HG03565 (cell line): ENCODE measurements around the gene RDH5.

Source experiments
- ATAC-seq: cut with Tn5 transposase; IDR thresholded peaks from one replicate; pipeline ENCODE4 v1.9.1; 2021; ENCODE audit warnings: mild to moderate bottlenecking, moderate library complexity; ENCODE audit not compliant: unreplicated experiment

Gene RDH5

GRCh38 chr12:55727643-55728185, 7.5 kb downstream of the RDH5 start:
- ATAC-seq: no peak

DNA sequence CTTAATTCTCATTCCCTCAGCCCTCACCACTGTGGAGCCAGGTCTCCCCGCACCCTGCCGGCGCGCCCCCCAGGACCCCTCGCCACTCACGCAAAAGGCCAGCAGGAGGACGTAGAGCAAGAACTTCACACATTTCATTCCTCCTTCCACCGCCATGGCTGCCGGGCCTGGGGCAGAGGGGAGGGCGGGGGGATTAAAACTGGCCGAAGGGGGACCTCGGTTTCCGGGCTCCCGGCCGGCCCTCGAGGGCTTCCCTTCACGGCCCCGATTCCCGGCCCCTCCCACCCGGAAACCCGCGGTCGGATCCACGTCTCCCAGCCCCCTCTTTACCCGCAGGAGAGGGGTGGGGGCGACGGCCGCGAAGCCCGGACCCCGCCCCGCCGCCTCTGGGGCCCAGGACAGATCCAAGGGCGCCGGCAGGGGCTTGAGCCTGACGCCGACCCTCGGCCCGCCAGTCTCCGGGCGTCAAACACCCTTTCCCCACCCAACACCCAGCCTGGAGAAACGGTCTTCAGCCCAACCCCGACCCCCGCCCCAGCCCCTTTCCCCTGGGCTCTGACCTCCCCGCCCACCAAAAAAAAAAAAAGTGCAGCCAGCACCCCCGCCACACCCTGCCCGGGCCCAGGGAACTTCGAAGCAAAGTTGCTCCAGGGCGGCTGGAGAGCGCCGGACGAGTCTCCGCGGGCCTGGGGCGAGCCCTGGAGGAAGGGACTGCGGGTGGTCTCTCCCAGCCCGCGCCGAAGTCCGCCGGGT, 8.2 kb downstream of the RDH5 start:
- ATAC-seq: no peak

DNA sequence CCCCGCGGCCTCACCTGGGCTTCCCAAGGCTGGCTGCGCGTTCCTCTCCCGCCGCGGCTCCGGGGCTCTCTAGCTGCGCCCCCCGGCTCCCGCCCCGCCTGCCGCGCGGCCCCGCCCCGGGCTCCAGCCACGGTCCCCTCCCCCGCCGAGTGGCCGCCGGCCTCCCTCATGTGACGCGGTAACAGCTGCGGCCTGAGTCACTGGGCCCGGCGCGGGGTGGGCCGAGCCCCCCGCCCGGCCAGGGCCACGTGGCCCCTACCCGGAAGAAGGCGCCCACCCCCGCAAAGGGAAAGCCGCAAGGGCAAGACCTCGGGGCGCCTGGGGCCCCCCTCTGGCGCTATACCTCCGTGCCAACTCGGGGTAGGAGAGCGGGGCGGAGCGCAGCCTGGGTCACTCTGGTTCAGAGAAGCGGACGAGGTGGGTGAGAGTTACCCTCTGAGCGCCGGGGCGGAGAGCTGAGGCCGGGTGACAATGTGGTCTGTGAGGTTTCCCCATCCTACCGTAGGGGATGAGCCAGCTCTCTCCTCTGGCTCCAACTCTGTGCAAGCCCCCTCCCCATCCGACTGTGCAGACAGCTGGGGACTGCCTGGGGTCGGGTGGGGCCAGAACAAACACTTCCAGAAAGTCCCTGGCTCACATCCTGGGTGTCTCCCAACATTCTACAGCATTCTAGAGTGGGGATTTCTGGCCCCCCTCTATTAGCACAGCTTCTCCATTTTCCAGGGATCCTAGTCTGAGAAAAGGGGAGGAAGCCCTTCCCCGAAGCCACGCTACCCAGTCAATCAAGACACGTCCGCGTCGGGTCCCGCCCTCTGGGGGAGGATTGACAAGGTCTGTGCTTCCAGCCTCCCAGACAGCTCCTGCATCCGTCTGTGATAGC, 9.0 kb downstream of the RDH5 start, which contains the start of gene CD63:
Gene CD63, minus strand, starts transcription at position 71 of the 880 bp plus-strand sequence. CDS start 668 bp downstream, outside the sequence.
- ATAC-seq: peak; percentile 54

- ATAC-seq: peak; percentile 27
These were observed 9.9 kb downstream of the RDH5 start for GRCh38 chr12:55729819-55730818.

DNA sequence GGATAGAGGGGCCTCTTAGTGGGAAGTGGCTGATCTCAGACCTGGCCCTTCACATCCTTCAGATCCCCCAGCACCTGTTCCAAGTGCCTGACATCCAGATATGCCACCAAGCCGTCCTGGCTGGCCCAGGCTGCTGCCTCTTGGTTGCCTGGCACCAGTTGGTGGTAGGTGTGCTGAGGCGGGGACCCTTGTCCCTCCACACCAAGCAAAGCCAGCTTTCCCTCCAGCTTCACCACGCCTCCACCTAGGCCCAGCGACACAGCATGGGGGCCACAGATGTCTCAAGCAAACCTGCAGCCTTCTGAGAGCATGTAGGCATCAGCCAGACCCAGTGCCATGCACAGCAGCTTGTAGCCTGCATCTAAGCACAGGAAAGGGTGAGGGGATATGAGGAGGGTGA, 12.1 kb downstream of the RDH5 start:
- no peak for ATAC-seq

DNA sequence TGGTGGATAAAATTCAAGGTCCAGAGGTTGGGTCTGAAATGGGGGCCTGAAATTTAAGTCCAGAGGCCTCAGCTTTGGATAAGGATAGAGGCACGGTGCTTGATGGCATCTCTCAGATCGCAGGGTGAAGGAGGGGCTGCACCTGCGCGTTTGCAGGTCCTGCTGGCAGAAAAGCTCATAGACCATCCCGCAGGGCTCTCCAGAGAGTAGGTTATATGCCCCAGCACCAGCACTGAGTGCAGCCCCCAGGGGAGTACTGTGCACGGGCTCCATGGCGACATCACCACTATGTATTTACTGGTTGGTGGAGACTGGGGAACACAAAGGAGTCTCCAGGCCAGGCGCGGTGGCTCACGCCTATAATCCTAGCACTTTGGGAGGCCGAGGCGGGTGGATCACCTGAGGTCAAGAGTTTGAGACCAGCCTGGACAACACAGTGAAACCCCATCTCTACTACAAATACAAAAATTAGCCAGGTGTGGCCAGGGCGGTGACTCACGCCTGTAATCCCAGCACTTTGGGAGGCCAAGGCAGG, 12.9 kb downstream of the RDH5 start:
- no peak for ATAC-seq

DNA sequence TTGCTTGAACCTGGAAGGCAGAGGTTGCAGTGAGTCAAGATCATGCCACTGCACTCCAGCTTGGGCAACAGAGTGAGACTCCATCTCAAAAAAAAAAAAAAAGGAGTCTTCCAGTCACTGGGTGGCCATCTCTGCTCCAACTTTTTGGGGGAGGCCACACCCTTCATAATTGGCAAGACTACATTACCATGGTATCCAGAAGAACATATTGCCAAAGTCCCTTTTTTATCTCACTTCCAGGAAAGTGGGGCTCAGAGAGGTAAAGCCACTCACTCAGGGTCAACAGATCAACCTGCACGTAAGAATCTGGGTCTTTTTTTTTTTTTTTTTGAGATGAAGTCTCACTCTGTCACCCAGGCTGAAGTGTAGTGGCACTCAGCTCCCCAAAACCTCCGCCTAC, 13.7 kb downstream of the RDH5 start:
- ATAC-seq: no peak

- no peak for ATAC-seq
These were observed 14.4 kb downstream of the RDH5 start for GRCh38 chr12:55734595-55734994.

- ATAC-seq: no peak
These were observed 15.9 kb downstream of the RDH5 start for GRCh38 chr12:55736076-55736475.

GRCh38 chr12:55736780-55737580, 16.8 kb downstream of the RDH5 start:
- no peak for ATAC-seq

DNA sequence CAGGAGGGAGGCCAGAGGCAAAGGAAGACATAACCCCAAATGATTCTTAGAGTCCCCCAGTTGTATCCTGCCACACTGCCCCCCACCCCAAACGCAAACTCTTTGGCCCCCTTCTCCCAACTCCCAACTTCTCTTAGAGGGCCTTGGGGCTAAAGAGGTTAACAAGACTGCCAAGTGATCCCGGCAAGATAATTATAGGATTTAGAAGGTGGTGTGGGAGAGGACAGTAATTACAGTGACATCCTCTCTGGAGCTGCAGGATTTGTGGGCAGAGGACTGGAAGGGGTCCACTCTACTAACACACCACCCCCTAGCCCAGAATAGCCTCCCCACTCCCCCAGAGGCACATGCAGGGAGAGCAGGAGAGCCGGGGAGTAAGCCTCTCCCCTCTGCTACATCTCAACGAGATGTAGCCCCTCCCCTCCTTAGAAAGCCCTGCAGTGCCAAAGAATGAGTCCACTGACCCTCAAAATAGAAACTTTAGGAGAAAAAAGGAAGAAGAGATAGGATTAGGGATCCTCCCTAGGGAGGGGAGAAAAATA, 17.5 kb downstream of the RDH5 start:
- ATAC-seq: no peak

- peak; percentile 66 for ATAC-seq
These were observed 18.2 kb downstream of the RDH5 start for GRCh38 chr12:55738123-55739024.

GRCh38 chr12:55739025-55739378, 18.8 kb downstream of the RDH5 start:
- no peak for ATAC-seq

GRCh38 chr12:55741931-55742680, 21.9 kb downstream of the RDH5 start:
- ATAC-seq: no peak

DNA sequence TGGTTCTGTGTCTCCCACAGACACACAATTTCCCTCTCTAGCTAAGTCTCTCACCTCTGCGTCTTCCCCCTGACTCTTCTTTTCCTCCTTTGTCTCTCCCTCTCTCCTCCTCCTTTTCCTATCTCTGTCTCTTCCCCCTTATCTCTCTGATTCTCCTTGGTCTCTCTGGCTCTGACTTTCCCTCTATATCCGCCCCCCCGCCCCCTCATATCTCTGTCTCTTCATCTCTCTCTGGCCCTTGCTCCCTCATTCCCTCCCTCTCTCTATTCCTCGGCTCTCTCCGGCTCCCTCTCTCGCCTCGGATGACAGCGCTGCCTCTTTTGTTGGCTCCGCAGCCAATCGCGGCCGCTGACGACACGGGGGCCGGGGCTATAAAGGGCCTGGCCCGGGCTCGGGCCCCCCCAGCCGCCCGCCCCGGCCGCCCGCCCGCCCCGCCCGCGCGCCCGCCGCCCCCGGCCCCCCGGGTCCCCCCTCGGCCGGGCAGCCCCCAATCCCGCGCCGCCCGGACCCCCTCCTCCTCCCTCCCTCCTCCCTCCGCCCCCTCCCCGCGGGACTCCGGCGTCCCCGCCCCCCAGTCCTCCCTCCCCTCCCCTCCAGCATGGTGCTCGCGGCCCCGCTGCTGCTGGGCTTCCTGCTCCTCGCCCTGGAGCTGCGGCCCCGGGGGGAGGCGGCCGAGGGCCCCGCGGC, 22.7 kb downstream of the RDH5 start, which contains the start of gene GDF11:
Gene GDF11, plus strand, starts transcription at position 404 of the 687 bp plus-strand sequence. Its CDS starts 195 bp downstream, at position 599.
- no peak for ATAC-seq

DNA sequence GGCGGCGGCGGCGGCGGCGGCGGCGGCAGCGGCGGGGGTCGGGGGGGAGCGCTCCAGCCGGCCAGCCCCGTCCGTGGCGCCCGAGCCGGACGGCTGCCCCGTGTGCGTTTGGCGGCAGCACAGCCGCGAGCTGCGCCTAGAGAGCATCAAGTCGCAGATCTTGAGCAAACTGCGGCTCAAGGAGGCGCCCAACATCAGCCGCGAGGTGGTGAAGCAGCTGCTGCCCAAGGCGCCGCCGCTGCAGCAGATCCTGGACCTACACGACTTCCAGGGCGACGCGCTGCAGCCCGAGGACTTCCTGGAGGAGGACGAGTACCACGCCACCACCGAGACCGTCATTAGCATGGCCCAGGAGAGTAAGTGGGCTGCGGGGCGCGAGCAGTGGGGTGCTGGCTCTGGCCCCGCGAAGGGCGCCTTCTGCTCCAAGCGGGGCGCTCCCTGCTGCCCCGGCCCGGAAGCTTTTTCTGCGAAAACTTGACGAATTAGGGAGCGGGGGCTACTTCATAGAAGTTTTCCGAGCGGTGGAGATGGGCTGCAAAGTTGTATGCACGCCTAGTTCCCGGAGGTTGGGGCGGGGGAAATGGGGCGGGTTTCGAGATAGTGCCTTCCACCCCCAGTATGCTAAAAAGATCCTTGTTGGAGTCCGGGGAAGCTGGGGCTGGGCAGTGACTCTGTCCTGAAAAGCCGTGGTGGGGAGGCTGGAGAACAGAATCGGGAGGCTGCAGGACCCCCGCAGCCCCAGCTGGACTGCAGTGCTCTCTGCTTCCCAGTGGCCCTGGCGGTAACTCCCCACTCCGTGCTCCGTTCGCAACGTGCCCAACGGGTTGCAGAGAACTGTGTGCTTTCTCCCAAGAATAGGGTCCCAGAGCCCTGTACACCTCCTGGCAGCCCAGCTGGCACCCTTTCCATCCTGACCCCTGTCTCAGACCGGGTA, 23.5 kb downstream of the RDH5 start:
- peak; percentile 30 for ATAC-seq
